K562 (cell line): ENCODE measurements around the gene RASD1. TPM values are rescaled to one million over a fixed set of nuclear protein-coding genes. Genes with fewer than 3 reads are reported as not detected.

ENCODE experiments used
- ATAC-seq: fragments of 200-7000 bp; cut with Tn5 transposase; 3 replicates; pipeline ENCODE4 v1.9.1; 2020; ENCODE audit warnings: moderate library complexity
- BruUV-seq: library from RNA; stranded (reverse); fragments of 400-500 nt; replicated peaks from 2 replicates; lab custom pipeline; 2021; lab: Mats Ljungman, UMichigan
- CTCF ChIA-PET: fragments of 300-600 bp; formaldehyde crosslinking; extraction: SDS; loops from one replicate; lab custom pipeline; 2021; ENCODE audit warnings: low intra/inter-chr PET ratio; lab: Yijun Ruan, JAX
- POLR2A ChIA-PET: fragments of 300-600, 350-650 bp; sonication (Branson Sonifier 250); formaldehyde crosslinking; extraction: SDS; loops from one replicate; lab custom pipeline; 2021; ENCODE audit warnings: antibody characterized with exemption, inconsistent platforms; lab: Yijun Ruan, JAX
- DNase-seq, 4 experiments: peaks; one replicate each; pipeline versions ENCODE4 v3.0.0 to v3.0.0-alpha.2; 2011 to 2018; ENCODE audit warnings: low spot score in 3 of 4, mixed read lengths in 3 of 4; ENCODE audit errors: extremely low read depth in 1 of 4
- FAIRE-seq: peaks from 2 replicates; lab custom pipeline; 2011; peaks lifted over from hg19 to GRCh38; lab: Jason Lieb, UNC
- H2AFZ ChIP-seq: 2 replicates; pipeline ENCODE4 v1.6.0; 2011; ENCODE audit warnings: low read depth, low read length, control low read depth, inconsistent platforms
- H3K27ac ChIP-seq: fragments of 200-600 bp; 3 replicates; pipeline ENCODE4 v1.8.0; 2011; ENCODE audit warnings: low read depth, mild to moderate bottlenecking, control low read depth, inconsistent platforms, low read length, moderate library complexity, mixed read lengths; ENCODE audit errors: extremely low read depth
- H3K27me3 ChIP-seq, 2 experiments: fragments of 300-600 bp in 1 of 2; 2 replicates in 1 of 2; 3 replicates in 1 of 2; pipeline versions ENCODE4 v1.6.0 to v1.8.0; 2011; ENCODE audit warnings: inconsistent platforms in 2 of 2, low read length in 2 of 2, mild to moderate bottlenecking in 1 of 2, mixed read lengths in 1 of 2, moderate library complexity in 1 of 2; ENCODE audit not compliant: control insufficient read depth in 2 of 2, insufficient read depth in 2 of 2
- H3K36me3 ChIP-seq: fragments of 300-600 bp; 3 replicates; pipeline ENCODE4 v1.8.0; 2011; ENCODE audit warnings: mild to moderate bottlenecking, low read length, inconsistent platforms; ENCODE audit not compliant: control insufficient read depth, insufficient read depth
- H3K4me1 ChIP-seq, 2 experiments: fragments of 200-600 bp in 1 of 2; replicated peaks in 1 of 2; 2 replicates in 1 of 2; 3 replicates in 1 of 2; pipeline versions ENCODE4 v1.5.1 to v1.8.0; 2011; ENCODE audit warnings: inconsistent platforms in 2 of 2, low read length in 2 of 2, mild to moderate bottlenecking in 1 of 2, mixed read lengths in 1 of 2, moderate library complexity in 1 of 2; ENCODE audit not compliant: control insufficient read depth in 2 of 2, insufficient read depth in 2 of 2
- H3K4me2 ChIP-seq: 2 replicates; pipeline ENCODE4 v1.6.1; 2011; ENCODE audit warnings: low read length, control low read depth, inconsistent platforms, mixed read lengths; ENCODE audit not compliant: insufficient read depth
- H3K4me3 ChIP-seq: fragments of 200-600 bp; sonication (generic), shearing (Covaris generic); 2 replicates; pipeline ENCODE4 v1.5.1; 2016; ENCODE audit warnings: control low read depth, inconsistent platforms
- H3K79me2 ChIP-seq: fragments of 200-600 bp; 3 replicates; pipeline ENCODE4 v1.8.0; 2011; ENCODE audit warnings: low read length, inconsistent platforms; ENCODE audit not compliant: control insufficient read depth, insufficient read depth
- H3K9ac ChIP-seq, 2 experiments: 2 replicates each; pipeline versions ENCODE4 v1.6.0 to v1.6.1; 2011; ENCODE audit warnings: low read depth in 2 of 2, low read length in 2 of 2, control low read depth in 1 of 2, inconsistent platforms in 1 of 2, mild to moderate bottlenecking in 1 of 2, mixed read lengths in 1 of 2; ENCODE audit not compliant: insufficient read depth in 1 of 2
- H3K9me1 ChIP-seq: one replicate; pipeline ENCODE4 v1.6.0; 2011; ENCODE audit warnings: inconsistent platforms, mild to moderate bottlenecking, low read length, moderate library complexity; ENCODE audit not compliant: control insufficient read depth, insufficient read depth
- H3K9me3 ChIP-seq: replicated peaks from 2 replicates; pipeline ENCODE4 v1.5.1; 2011; ENCODE audit warnings: low read depth, low read length, inconsistent platforms; ENCODE audit not compliant: control insufficient read depth, insufficient read depth
- H4K20me1 ChIP-seq: replicated peaks from 2 replicates; pipeline ENCODE4 v1.6.1; 2011; ENCODE audit warnings: low read length, inconsistent platforms, mixed read lengths; ENCODE audit not compliant: control insufficient read depth, insufficient read depth
- BCLAF1 ChIP-seq, 2 experiments: fragments of 450-650 bp in 1 of 2; IDR thresholded peaks; 2 replicates each; pipeline ENCODE4 v1.6.1; 2011 to 2017; ENCODE audit warnings: low read depth in 2 of 2, antibody characterized with exemption in 1 of 2, borderline replicate concordance in 1 of 2, low read length in 1 of 2, mild to moderate bottlenecking in 1 of 2, mixed read lengths in 1 of 2; ENCODE audit not compliant: control insufficient read depth in 1 of 2
- E2F5 ChIP-seq: sonication (generic); formaldehyde crosslinking; IDR thresholded peaks from 2 replicates; pipeline ENCODE4 v1.8.0; 2022; ENCODE audit warnings: mild to moderate bottlenecking, missing genetic modification reagents
- E2F6 ChIP-seq, 2 experiments: IDR thresholded peaks; 2 replicates each; pipeline ENCODE4 v1.6.1; 2011; ENCODE audit warnings: borderline replicate concordance in 1 of 2, control low read depth in 1 of 2, low read depth in 1 of 2, low read length in 1 of 2, mild to moderate bottlenecking in 1 of 2, mixed read lengths in 1 of 2, moderate library complexity in 1 of 2; ENCODE audit not compliant: insufficient read depth in 1 of 2, insufficient read length in 1 of 2, poor library complexity in 1 of 2, severe bottlenecking in 1 of 2; ENCODE audit errors: extremely low read depth in 1 of 2
- FOXA1 ChIP-seq: fragments of 450-650 bp; IDR thresholded peaks from 2 replicates; pipeline ENCODE4 v1.6.1; 2016; ENCODE audit warnings: mild to moderate bottlenecking, borderline replicate concordance
- KLF6 ChIP-seq: fragments of 250-450 bp; sonication (Bioruptor Pico); IDR thresholded peaks from 2 replicates; pipeline ENCODE4 v1.4.0; 2020; ENCODE audit warnings: mild to moderate bottlenecking, moderate library complexity, borderline replicate concordance
- MIER1 ChIP-seq: fragments of 450-650 bp; IDR thresholded peaks from 2 replicates; pipeline ENCODE4 v1.6.1; 2016; ENCODE audit warnings: antibody characterized with exemption, mild to moderate bottlenecking, low read depth
- PHF8 ChIP-seq: fragments of 200-600 bp; sonication (generic); IDR thresholded peaks from 2 replicates; pipeline ENCODE4 v1.6.1; 2012; ENCODE audit warnings: mixed run types, mild to moderate bottlenecking, inconsistent platforms, low read length, moderate library complexity, borderline replicate concordance
- PRMT5 ChIP-seq: sonication (generic); formaldehyde crosslinking; IDR thresholded peaks from 2 replicates; pipeline ENCODE4 v1.5.0; 2020; ENCODE audit warnings: missing genetic modification reagents
- SMARCC2 ChIP-seq: fragments of 450-650 bp; IDR thresholded peaks from 2 replicates; pipeline ENCODE4 v1.6.1; 2017; ENCODE audit warnings: antibody characterized with exemption, moderate library complexity, mild to moderate bottlenecking, low read depth
- TAF9B ChIP-seq: fragments of 450-650 bp; IDR thresholded peaks from 2 replicates; pipeline ENCODE4 v1.6.1; 2018; ENCODE audit warnings: mild to moderate bottlenecking; ENCODE audit not compliant: partially characterized antibody
- TBL1XR1 ChIP-seq, 2 experiments: IDR thresholded peaks; 2 replicates each; pipeline ENCODE4 v1.6.1; 2012; ENCODE audit warnings: improper control_type of control experiment in 2 of 2, low read length in 2 of 2, mild to moderate bottlenecking in 1 of 2
- ZBTB34 ChIP-seq: fragments of 250-450 bp; sonication (Bioruptor Pico); IDR thresholded peaks from 2 replicates; pipeline ENCODE4 v1.8.0; 2021; ENCODE audit warnings: mild to moderate bottlenecking, moderate library complexity
- ZNF23 ChIP-seq: fragments of 250-450 bp; sonication (Bioruptor Pico); IDR thresholded peaks from 2 replicates; pipeline ENCODE4 v1.4.0; 2020; ENCODE audit warnings: mild to moderate bottlenecking
- ZNF324 ChIP-seq: fragments of 250-450 bp; sonication (Bioruptor Pico); IDR thresholded peaks from 2 replicates; pipeline ENCODE4 v1.4.0; 2020; ENCODE audit warnings: mild to moderate bottlenecking
- WGBS: fragments of 100-300 bp; shearing (Covaris generic); methylation state at CpG from one replicate; pipeline ENCODE4 v1.1.6; 2016; ENCODE audit warnings: low coverage, mixed read lengths; ENCODE audit not compliant: insufficient coverage; ENCODE audit errors: missing lambda C conversion rate; 5-methylcytosine and 5-hydroxymethylcytosine counted together
- in situ Hi-C: fragments of 300-500 bp; cut with MboI; formaldehyde crosslinking; loops from 4 replicates; pipeline ENCODE4 v1.15.0; 2018; ENCODE audit warnings: inconsistent platforms, mixed read lengths
- intact Hi-C: fragments of 100-400 bp; cut with micrococcal nuclease; formaldehyde crosslinking; loops from 2 replicates; pipeline ENCODE4 v1.14.2; 2022
- polyA plus RNA-seq, 8 experiments: library from polyadenylated mRNA; depleted of rRNA in 4 of 8; stranded (reverse) in 5 of 8; unstranded in 3 of 8; fragments of >200 nt; fragmentation: Nextera tagmentation in 2 of 8; fragmentation: Illumina TruSeq in 1 of 8; extraction: Ambion mirVana in 2 of 8; extraction: Trizol in 1 of 8; gene quantifications; 2 replicates each; pipeline versions ENCODE4 v1.2.1 to v1.2.3, GENCODE V29; 2011 to 2014; ENCODE audit warnings: inconsistent platforms in 1 of 8, missing spikeins in 1 of 8
- total RNA-seq, 7 experiments: library from RNA; depleted of rRNA in 6 of 7; stranded (reverse); fragments of >200 nt in 6 of 7; fragmentation: Illumina TruSeq in 2 of 7; extraction: Trizol in 2 of 7; gene quantifications; 2 replicates each; pipeline versions ENCODE4 v1.2.1 to v1.2.3, GENCODE V29; 2011 to 2021; ENCODE audit warnings: low replicate concordance in 1 of 7

RASD1 gene
- total and polyA plus RNA-seq, 9 of the 15 experiments (the other 6 are each of a cell fraction or from before 2014, with no cell fraction given), result 0.11 TPM; not detected in 8

GRCh38 chr17:17462048-17462824 lies 34.0 kb downstream of the RASD1 start:
- no peak overlapping the region for H3K4me2 ChIP-seq
- FAIRE-seq, result no peak
- TF ChIP-seq KLF6 (CRISPR knock-in tag) (no peak), FOXA1 (no peak), MIER1 (no peak), ZBTB34 (CRISPR knock-in tag) (no peak), ZNF23 (CRISPR knock-in tag) (no peak), TAF9B (no peak), BCLAF1 (IDR thresholded peaks at IDR 0.05; ENCODE audit: borderline replicate concordance in 1 of 2, control insufficient read depth in 1 of 2, low read depth in 2 of 2, low read length in 1 of 2) (no peak), SMARCC2 (no peak), PHF8 (no peak), E2F5 (CRISPR knock-in tag) (no peak), TBL1XR1 (IDR thresholded peaks at IDR 0.05; ENCODE audit: low read length in 2 of 2) (no peak), E2F6 (IDR thresholded peaks at IDR 0.05; ENCODE audit: borderline replicate concordance in 1 of 2, extremely low read depth in 1 of 2, insufficient read depth in 1 of 2, insufficient read length in 1 of 2, low read depth in 1 of 2, low read length in 1 of 2, poor library complexity in 1 of 2, severe bottlenecking in 1 of 2) (no peak), PRMT5 (no peak), ZNF324 (no peak)

More at GRCh38 chr17:17462048-17462824, 34.0 kb downstream of the RASD1 start:
- Histone ChIP-seq H3K4me1 (peaks cover 0 to 3% of the 10 kb centered on the region in 2 experiments; a peak in 2 of 5 replicates), H3K4me3 (no peak overlapping the region), H3K27ac (no peak overlapping the region), H3K9me1 (no peaks in the 10 kb centered on the region), H2AFZ (no peak overlapping the region), H3K79me2 (no peaks in the 10 kb centered on the region), H3K36me3 (no peaks in the 10 kb centered on the region), H3K9me3 (peaks cover 3% of the 10 kb centered on the region; the same call in 1 of the 2 replicates), H4K20me1 (no peaks in the 10 kb centered on the region), H3K27me3 (peaks cover 14 to 34% of the 10 kb centered on the region in 2 experiments; a peak in 4 of 5 replicates), H3K9ac (no peak overlapping the region)
- in situ Hi-C loops, result no loop called here
- under 1% methylated on average over 12 of the region's 15 CpGs for WGBS
- DNase-seq (no peak), ATAC-seq (no peak)
- ChIA-PET CTCF (no interaction called here), POLR2A (no interaction called here)
- BruUV-seq, result no TSS peak
- intact Hi-C loops, result no loop called here
